Mesenteric fat pad (tissue), 1 donor: ENCODE measurements around the gene ZNF287. TPM values are rescaled to one million over a fixed set of nuclear protein-coding genes. Genes with fewer than 3 reads are reported as not detected.

ENCODE experiments used
- DNase-seq: peaks from one replicate; pipeline ENCODE4 v3.0.0-alpha.2; 2020; ENCODE audit warnings: low spot score
- total RNA-seq: library from RNA; stranded (reverse); fragmentation: NEBNext Ultra II Directional; extraction: Animal tissue kit (Norgen Biotek cat#: 25700); gene quantifications from one replicate; pipeline ENCODE4 v1.2.1, GENCODE V29; 2021
- donor health status: DM: yes; HTN: yes; CAD: no.

The ZNF287 gene
- total RNA-seq, 1 donor from 2014 or later, result 6.6 TPM

- no peak for DNase-seq
Observed at GRCh38 chr17:16517477-16517876, 51.5 kb downstream of the ZNF287 start.

- DNase-seq, result no peak
Observed at GRCh38 chr17:16516594-16517051, 52.4 kb downstream of the ZNF287 start.

DNA sequence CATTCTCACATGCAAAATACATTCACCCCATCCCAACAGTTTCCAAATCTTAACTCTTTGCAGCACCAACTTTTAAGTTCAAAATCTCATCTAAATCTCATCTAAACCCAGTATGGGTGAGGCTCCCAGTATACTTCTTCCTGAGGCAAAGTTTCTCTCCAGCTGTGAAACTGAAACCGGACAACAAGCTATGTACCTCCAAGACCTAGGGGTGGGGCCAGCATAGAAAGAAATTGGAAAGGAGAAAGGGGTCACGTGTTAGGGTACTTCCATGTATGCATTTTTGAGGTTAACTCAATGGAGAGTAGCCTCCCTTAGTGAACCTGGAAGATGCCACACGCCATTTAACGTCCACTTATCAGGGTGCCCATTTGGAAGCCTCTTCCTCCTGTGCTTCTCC lies 53.1 kb downstream of the ZNF287 start:
- DNase-seq, result peak; percentile 12

GRCh38 chr17:16513873-16514272 lies 55.1 kb downstream of the ZNF287 start:
- no peak for DNase-seq

- DNase-seq, result peak; percentile 16
Observed at GRCh38 chr17:16512011-16512410, 57.0 kb downstream of the ZNF287 start.

- no peak for DNase-seq
Observed at GRCh38 chr17:16511593-16511992, 57.4 kb downstream of the ZNF287 start.

- DNase-seq, result no peak
Observed at GRCh38 chr17:16507918-16508533, 61.0 kb downstream of the ZNF287 start.

GRCh38 chr17:16506188-16506587 lies 62.8 kb downstream of the ZNF287 start:
- DNase-seq, result no peak

DNA sequence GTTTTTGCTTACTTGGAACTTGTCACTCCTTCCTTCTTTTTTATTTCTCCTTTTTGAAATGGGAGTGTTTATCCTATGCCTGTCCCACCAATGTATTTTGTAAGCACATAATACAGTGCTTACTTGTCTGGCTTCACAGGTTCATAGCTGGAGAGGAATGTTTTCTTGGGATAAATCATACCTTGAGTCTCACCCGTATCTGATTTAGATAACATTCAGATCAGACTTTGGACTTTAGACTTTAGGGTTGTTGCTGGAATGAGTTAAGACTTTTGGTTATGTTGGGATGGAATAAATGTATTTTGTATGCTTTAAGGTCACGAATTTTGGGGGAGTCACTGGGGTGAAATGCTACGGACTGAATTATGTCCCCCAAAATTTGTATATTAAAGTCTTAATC lies 64.0 kb downstream of the ZNF287 start:
- no peak for DNase-seq

Other genes starting within 250 kb of the ZNF287 start
- 26.1 TPM for gene CENPV, start 215.7 kb downstream of the ZNF287 start, total RNA-seq
- gene UBB, start 188.1 kb downstream of the ZNF287 start, total RNA-seq, result 967 TPM
- gene TRPV2, start 153.6 kb downstream of the ZNF287 start, total RNA-seq, result 43.7 TPM
- 3.1 TPM for gene LRRC75A, start 77.0 kb downstream of the ZNF287 start, total RNA-seq
- 3.2 TPM for gene ZNF624, start 84.6 kb upstream of the ZNF287 start, total RNA-seq
- gene CCDC144A, start 121.0 kb upstream of the ZNF287 start, total RNA-seq, result 9.5 TPM